Activated CD8-positive, alpha-beta memory T cell treated with anti-CD3 and anti-CD28 coated beads for 48 hours (primary cell): Measurements from ENCODE around the gene SRR.
"Not testable (repeated sequence)": the region's sequence is repeated elsewhere in the genome, so short reads cannot be mapped to it uniquely, and the experiment has no call there.

Experiments
- DNase-seq, 3 experiments: peaks; one replicate each; pipeline ENCODE4 v3.0.0-alpha.2; 2020; ENCODE audit warnings: low read depth in 2 of 3, low spot score in 2 of 3

Gene SRR

GRCh38 chr17:2303204-2304188 is at the start of gene SRR, which contains the start of gene SMG6:
SRR (plus strand) TSS chr17:2303950; CDS start chr17:2315561, 11,611 bp downstream.
SMG6 (minus strand) TSS chr17:2303785; CDS start chr17:2303720, 65 bp downstream.
- DNase-seq: peak; percentile 87 to 94 (median 89)

- DNase-seq: not testable (repeated sequence)
These were observed 44.9 kb upstream of the SRR start for GRCh38 chr17:2258830-2259229.

GRCh38 chr17:2259769-2260536 is 43.8 kb upstream of the SRR start:
- DNase-seq: peak in 2 of 3 experiments; percentile 43 to 44

- no peak for DNase-seq
These were observed 41.6 kb upstream of the SRR start for GRCh38 chr17:2262135-2262587.

- no peak for DNase-seq
These were observed 40.3 kb upstream of the SRR start for GRCh38 chr17:2263183-2264066.

- DNase-seq: no peak
These were observed 39.5 kb upstream of the SRR start for GRCh38 chr17:2264067-2264860.

GRCh38 chr17:2265166-2265565 is 38.6 kb upstream of the SRR start:
- DNase-seq: not testable (repeated sequence)

- peak; percentile 37 to 73 (median 67) for DNase-seq
These were observed 37.5 kb upstream of the SRR start for GRCh38 chr17:2266045-2266864.

- no peak for DNase-seq
These were observed 36.9 kb upstream of the SRR start for GRCh38 chr17:2266865-2267228.

- DNase-seq: no peak
These were observed 36.4 kb upstream of the SRR start for GRCh38 chr17:2267354-2267753.

- DNase-seq: no peak
These were observed 31.6 kb upstream of the SRR start for GRCh38 chr17:2271985-2272702.

- no peak for DNase-seq
These were observed 29.3 kb upstream of the SRR start for GRCh38 chr17:2274414-2274813.

- no peak for DNase-seq
These were observed 28.0 kb upstream of the SRR start for GRCh38 chr17:2275722-2276121.

GRCh38 chr17:2277429-2278170 is 26.1 kb upstream of the SRR start:
- no peak for DNase-seq

- DNase-seq: no peak
These were observed 24.0 kb upstream of the SRR start for GRCh38 chr17:2279707-2280106.

GRCh38 chr17:2282297-2282873 is 21.4 kb upstream of the SRR start:
- no peak for DNase-seq

- DNase-seq: no peak
These were observed 20.4 kb upstream of the SRR start for GRCh38 chr17:2283302-2283701.
